IPS-18c (cell line): ENCODE measurements around the gene KCNE3.

Source experiments
- H3K4me3 ChIP-seq: 2 replicates; pipeline ENCODE4 v1.7.0; 2013; ENCODE audit warnings: low read depth, mild to moderate bottlenecking, low read length, moderate library complexity; ENCODE audit not compliant: insufficient read depth
- H3K9me3 ChIP-seq: one replicate; pipeline ENCODE4 v1.6.1; 2013; ENCODE audit warnings: mild to moderate bottlenecking, low read length, moderate library complexity; ENCODE audit not compliant: control insufficient read depth, insufficient read depth

The KCNE3 gene

GRCh38 chr11:74466916-74467885, at the start of gene KCNE3:
Gene KCNE3 (minus strand): TSS chr11:74467549. CDS start chr11:74457563, 9,986 bp downstream.
- peak within 1 kb of the TSS; percentile 57 for H3K4me3 ChIP-seq

GRCh38 chr11:74507582-74507981, 40.2 kb upstream of the KCNE3 start:
- Histone ChIP-seq H3K4me3 (no peak overlapping the region), H3K9me3 (no peaks in the 10 kb centered on the region)

More at GRCh38 chr11:74466916-74467885, at the start of gene KCNE3:
- H3K9me3 ChIP-seq: no peaks in the 10 kb centered on the region

GRCh38 chr11:74506823-74507222, 39.5 kb upstream of the KCNE3 start:
- H3K9me3 ChIP-seq: no peaks in the 10 kb centered on the region
- H3K4me3 ChIP-seq: no peak overlapping the region

GRCh38 chr11:74505911-74506310, 38.6 kb upstream of the KCNE3 start:
- Histone ChIP-seq H3K9me3 (no peaks in the 10 kb centered on the region), H3K4me3 (no peak overlapping the region)

- no peaks in the 10 kb centered on the region for H3K9me3 ChIP-seq
Measured at GRCh38 chr11:74504100-74504691, 36.8 kb upstream of the KCNE3 start.

GRCh38 chr11:74494916-74495315, 27.6 kb upstream of the KCNE3 start:
- no peaks in the 10 kb centered on the region for H3K9me3 ChIP-seq
- H3K4me3 ChIP-seq: no peak overlapping the region

More at GRCh38 chr11:74504100-74504691, 36.8 kb upstream of the KCNE3 start:
- no peak overlapping the region for H3K4me3 ChIP-seq

GRCh38 chr11:74493791-74494630, 26.7 kb upstream of the KCNE3 start:
- H3K4me3 ChIP-seq: peak overlapping the region; percentile 93
- H3K9me3 ChIP-seq: no peaks in the 10 kb centered on the region

GRCh38 chr11:74492974-74493790, 25.8 kb upstream of the KCNE3 start, which contains the start of gene LIPT2:
Gene LIPT2 (minus strand): TSS chr11:74493724. CDS start chr11:74493703, 21 bp downstream.
- Histone ChIP-seq H3K9me3 (no peaks in the 10 kb centered on the region), H3K4me3 (peak within 1 kb of the TSS; percentile 93)

GRCh38 chr11:74492084-74492483, 24.7 kb upstream of the KCNE3 start:
- Histone ChIP-seq H3K4me3 (no peak overlapping the region; the same call in 1 of the 2 replicates), H3K9me3 (no peaks in the 10 kb centered on the region)

GRCh38 chr11:74490941-74491340, 23.6 kb upstream of the KCNE3 start:
- Histone ChIP-seq H3K4me3 (no peak overlapping the region), H3K9me3 (no peaks in the 10 kb centered on the region)

GRCh38 chr11:74487875-74488274, 20.5 kb upstream of the KCNE3 start:
- Histone ChIP-seq H3K4me3 (no peak overlapping the region), H3K9me3 (no peaks in the 10 kb centered on the region)

GRCh38 chr11:74485868-74486267, 18.5 kb upstream of the KCNE3 start:
- Histone ChIP-seq H3K4me3 (no peak overlapping the region), H3K9me3 (no peaks in the 10 kb centered on the region)

- Histone ChIP-seq H3K9me3 (no peaks in the 10 kb centered on the region), H3K4me3 (no peak overlapping the region)
Measured at GRCh38 chr11:74480688-74481417, 13.5 kb upstream of the KCNE3 start.

- no peak overlapping the region for H3K4me3 ChIP-seq
Measured at GRCh38 chr11:74479732-74480123, 12.4 kb upstream of the KCNE3 start.

GRCh38 chr11:74478877-74479731, 11.8 kb upstream of the KCNE3 start:
- Histone ChIP-seq H3K4me3 (no peak overlapping the region), H3K9me3 (no peaks in the 10 kb centered on the region)

More at GRCh38 chr11:74479732-74480123, 12.4 kb upstream of the KCNE3 start:
- H3K9me3 ChIP-seq: no peaks in the 10 kb centered on the region
